Ascending aorta (tissue), 2 donors: ENCODE data around the gene IGSF3. TPM values are rescaled to one million over a fixed set of nuclear protein-coding genes. Genes with fewer than 3 reads are reported as not detected.

Source experiments
- DNase-seq, 2 donors: peaks; one replicate each; pipeline ENCODE4 v3.0.0-alpha.2; 2019; ENCODE audit warnings: low spot score in 2 of 2
- H3K27ac ChIP-seq, 2 donors: fragments of 200-600 bp; sonication (generic); one replicate each; pipeline ENCODE4 v1.5.1; 2016 to 2017; ENCODE audit warnings: mild to moderate bottlenecking in 1 of 2
- H3K27me3 ChIP-seq: fragments of 200-600 bp; sonication (generic); one replicate; pipeline ENCODE4 v1.5.1; 2017
- H3K36me3 ChIP-seq, 2 donors: fragments of 200-600 bp; sonication (generic); one replicate each; pipeline ENCODE4 v1.5.1; 2016
- H3K4me1 ChIP-seq, 2 donors: fragments of 200-600 bp; sonication (generic); one replicate each; pipeline ENCODE4 v1.5.1; 2016 to 2017; ENCODE audit warnings: mild to moderate bottlenecking in 1 of 2
- H3K4me3 ChIP-seq, 2 donors: fragments of 200-600 bp; sonication (generic); one replicate each; pipeline ENCODE4 v1.5.1; 2016 to 2017; ENCODE audit warnings: mild to moderate bottlenecking in 1 of 2
- H3K9me3 ChIP-seq, 2 donors: fragments of 200-600 bp; sonication (generic); one replicate each; pipeline ENCODE4 v1.5.1; 2016
- intact Hi-C: fragments of 100-400 bp; cut with DNase I; formaldehyde crosslinking; loops from one replicate; pipeline ENCODE4 v1.15.1; 2023
- total RNA-seq: library from RNA; depleted of rRNA; stranded (reverse); fragments of >200 nt; gene quantifications from one replicate; pipeline ENCODE4 v1.1.0, GENCODE V29; 2016
- TF ChIP-seq, protein P1 (sequence below), 3 experiments: fragments of 200-600 bp in 2 of 3; fragments of 450-650 bp in 1 of 3; sonication (generic) in 2 of 3; IDR thresholded peaks; one replicate each; pipeline ENCODE4 v1.5.1; 2016 to 2019; ENCODE audit warnings: antibody characterized with exemption in 3 of 3, mild to moderate bottlenecking in 1 of 3, moderate library complexity in 1 of 3

The IGSF3 gene
- total RNA-seq, 1 donor from 2014 or later, result 0.64 TPM

DNA sequence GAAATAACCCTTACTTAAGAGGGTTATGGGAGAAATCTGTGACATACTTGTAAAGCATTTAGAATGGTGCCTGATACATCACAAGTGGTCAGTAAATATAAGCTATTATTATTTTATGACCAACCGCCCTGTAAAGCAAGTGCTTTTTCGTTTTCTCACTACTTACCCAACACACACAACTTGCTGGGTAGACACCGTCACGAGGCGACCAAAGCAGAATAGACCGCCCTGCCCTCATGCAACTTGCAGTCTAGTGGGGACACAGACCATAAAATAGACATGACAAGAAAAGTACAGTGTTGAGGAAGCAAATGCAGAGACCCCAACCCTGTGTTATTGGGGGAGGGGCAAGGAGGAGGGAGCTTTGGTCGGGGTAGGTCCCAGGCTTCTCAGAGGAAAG lies 744 bp upstream of the IGSF3 start:
- intact Hi-C loops, result no loop called here
- Histone ChIP-seq H3K36me3 (no peaks in the 10 kb centered on the region), H3K4me1 (peaks cover 0 to 5% of the 10 kb centered on the region in 2 donors), H3K27ac (no peak overlapping the region), H3K9me3 (no peaks in the 10 kb centered on the region), H3K27me3 (no peaks in the 10 kb centered on the region), H3K4me3 (peak overlapping the region in 1 of 2 donors; percentile 77)
- DNase-seq, result no peak
- TF ChIP-seq, protein P1, sequence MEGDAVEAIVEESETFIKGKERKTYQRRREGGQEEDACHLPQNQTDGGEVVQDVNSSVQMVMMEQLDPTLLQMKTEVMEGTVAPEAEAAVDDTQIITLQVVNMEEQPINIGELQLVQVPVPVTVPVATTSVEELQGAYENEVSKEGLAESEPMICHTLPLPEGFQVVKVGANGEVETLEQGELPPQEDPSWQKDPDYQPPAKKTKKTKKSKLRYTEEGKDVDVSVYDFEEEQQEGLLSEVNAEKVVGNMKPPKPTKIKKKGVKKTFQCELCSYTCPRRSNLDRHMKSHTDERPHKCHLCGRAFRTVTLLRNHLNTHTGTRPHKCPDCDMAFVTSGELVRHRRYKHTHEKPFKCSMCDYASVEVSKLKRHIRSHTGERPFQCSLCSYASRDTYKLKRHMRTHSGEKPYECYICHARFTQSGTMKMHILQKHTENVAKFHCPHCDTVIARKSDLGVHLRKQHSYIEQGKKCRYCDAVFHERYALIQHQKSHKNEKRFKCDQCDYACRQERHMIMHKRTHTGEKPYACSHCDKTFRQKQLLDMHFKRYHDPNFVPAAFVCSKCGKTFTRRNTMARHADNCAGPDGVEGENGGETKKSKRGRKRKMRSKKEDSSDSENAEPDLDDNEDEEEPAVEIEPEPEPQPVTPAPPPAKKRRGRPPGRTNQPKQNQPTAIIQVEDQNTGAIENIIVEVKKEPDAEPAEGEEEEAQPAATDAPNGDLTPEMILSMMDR (IDR thresholded peaks at IDR 0.05), result no peak

DNA sequence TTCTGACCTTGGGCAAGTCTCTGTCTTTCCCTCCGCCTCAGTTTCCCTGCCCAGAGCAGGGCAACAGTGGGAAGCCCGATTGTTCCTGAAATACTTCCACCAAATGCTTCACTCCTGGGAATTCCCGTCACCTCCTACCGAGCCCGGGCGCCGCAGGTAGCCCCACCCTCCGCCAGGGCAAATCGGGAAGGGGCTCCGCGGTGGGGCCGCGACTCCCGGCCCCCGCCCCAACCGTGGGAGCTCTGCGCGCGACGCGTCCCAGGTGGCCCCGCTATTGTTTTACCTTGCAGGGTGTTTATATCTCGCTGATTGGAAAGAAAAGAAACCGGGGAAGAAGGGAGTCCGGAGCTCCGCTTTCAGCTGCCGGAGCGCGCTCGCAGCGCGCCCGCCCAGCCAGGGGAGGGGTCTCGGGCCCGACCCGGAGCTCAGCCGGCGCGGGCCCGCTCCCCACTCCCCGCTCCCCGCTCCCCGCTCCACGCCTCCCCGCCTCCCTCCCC lies 407 bp downstream of the IGSF3 start:
- no peak for DNase-seq
- no peaks in the 10 kb centered on the region for H3K27me3 ChIP-seq
- peak overlapping the region; percentile 77 to 79 for H3K4me3 ChIP-seq
- TF ChIP-seq, protein P1 (IDR thresholded peaks at IDR 0.05), result no peak
- no peak overlapping the region for H3K27ac ChIP-seq
- intact Hi-C loops, result no loop called here
- H3K4me1 ChIP-seq, result peaks cover 0 to 5% of the 10 kb centered on the region in 2 donors
- H3K9me3 ChIP-seq, result no peaks in the 10 kb centered on the region
- H3K36me3 ChIP-seq, result no peaks in the 10 kb centered on the region

GRCh38 chr1:116666187-116667077 lies 1.1 kb downstream of the IGSF3 start:
- peaks cover 0 to 5% of the 10 kb centered on the region in 2 donors for H3K4me1 ChIP-seq
- H3K4me3 ChIP-seq, result peak overlapping the region; percentile 77 to 79
- H3K27me3 ChIP-seq, result no peaks in the 10 kb centered on the region
- intact Hi-C loops, result no loop called here
- H3K9me3 ChIP-seq, result no peaks in the 10 kb centered on the region
- no peak overlapping the region for H3K27ac ChIP-seq
- TF ChIP-seq, protein P1 (IDR thresholded peaks at IDR 0.05), result no peak
- H3K36me3 ChIP-seq, result no peaks in the 10 kb centered on the region
- no peak for DNase-seq

DNA sequence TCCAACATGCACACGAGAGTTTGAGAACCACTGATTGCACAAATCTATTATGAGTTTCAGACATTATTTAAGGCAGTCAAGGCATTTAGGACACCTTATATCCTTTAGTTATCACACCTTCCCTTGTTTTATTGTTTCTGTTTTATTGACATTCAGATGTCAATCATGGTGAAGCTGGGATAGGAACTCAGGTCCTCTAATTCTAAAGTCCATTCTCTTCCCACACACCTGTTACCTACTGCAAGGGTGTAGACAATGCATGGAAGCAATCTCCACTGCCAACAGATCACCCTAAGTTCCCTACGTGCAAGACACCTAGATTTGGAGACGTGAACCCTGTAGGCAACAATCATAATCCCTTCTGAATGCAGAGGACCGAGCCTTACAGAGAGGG lies 2.6 kb downstream of the IGSF3 start:
- intact Hi-C loops, result no loop called here
- no peak for DNase-seq

GRCh38 chr1:116664366-116664977 lies 3.1 kb downstream of the IGSF3 start:
- no peak for DNase-seq
- TF ChIP-seq, protein P1 (IDR thresholded peaks at IDR 0.05), result no peak
- Histone ChIP-seq H3K9me3 (no peaks in the 10 kb centered on the region), H3K4me1 (peaks cover 0 to 5% of the 10 kb centered on the region in 2 donors), H3K27me3 (no peaks in the 10 kb centered on the region), H3K4me3 (no peak overlapping the region), H3K27ac (no peak overlapping the region), H3K36me3 (no peaks in the 10 kb centered on the region)
- intact Hi-C loops, result no loop called here

More for the DNA sequence above, 2.6 kb downstream of the IGSF3 start:
- no peak overlapping the region for H3K27ac ChIP-seq
- no peaks in the 10 kb centered on the region for H3K9me3 ChIP-seq
- TF ChIP-seq, protein P1 (IDR thresholded peaks at IDR 0.05), result no peak
- no peaks in the 10 kb centered on the region for H3K27me3 ChIP-seq
- no peak overlapping the region for H3K4me3 ChIP-seq
- no peaks in the 10 kb centered on the region for H3K36me3 ChIP-seq
- H3K4me1 ChIP-seq, result peaks cover 0 to 5% of the 10 kb centered on the region in 2 donors
